HepG2 (cell line): ENCODE results near the gene BPIFA2. TPM values are rescaled to one million over a fixed set of nuclear protein-coding genes. Genes with fewer than 3 reads are reported as not detected.

Experiments
- AGO2 ChIP-seq: fragments of 200-400 bp; formaldehyde crosslinking; optimal IDR thresholded peaks from 2 replicates; pipeline ENCODE3; 2017; ENCODE audit warnings: mild to moderate bottlenecking, low read depth, low read length, moderate library complexity
- HMGA1 ChIP-seq: sonication (generic); formaldehyde crosslinking; conservative IDR thresholded peaks from 2 replicates; pipeline ENCODE4 v1.4.0; 2020; ENCODE audit warnings: missing genetic modification reagents
- KDM5A ChIP-seq: fragments of 200-600 bp; sonication (generic); IDR thresholded peaks from 2 replicates; pipeline ENCODE4 v1.7.0; 2018; ENCODE audit warnings: antibody characterized with exemption, mild to moderate bottlenecking, low read length, borderline replicate concordance
- NFKB2 ChIP-seq: sonication (generic); formaldehyde crosslinking; IDR thresholded peaks from 2 replicates; pipeline ENCODE4 v1.4.0; 2020; ENCODE audit warnings: missing genetic modification reagents, borderline replicate concordance
- NONO ChIP-seq, 2 experiments: fragments of 450-650 bp in 1 of 2; sonication (generic) in 1 of 2; formaldehyde crosslinking in 1 of 2; IDR thresholded peaks in 1 of 2; conservative IDR thresholded peaks in 1 of 2; 2 replicates each; pipeline versions ENCODE4 v1.6.1 to v1.8.0; 2017 to 2022; ENCODE audit warnings: mild to moderate bottlenecking in 1 of 2, missing genetic modification reagents in 1 of 2, moderate library complexity in 1 of 2
- SP1 ChIP-seq, 2 experiments: fragments of 450-650 bp in 1 of 2; sonication (generic) in 1 of 2; formaldehyde crosslinking in 1 of 2; IDR thresholded peaks; 2 replicates each; pipeline versions ENCODE4 v1.4.0 to v1.6.1; 2016 to 2020; ENCODE audit warnings: missing genetic modification reagents in 1 of 2
- SRSF9 ChIP-seq: fragments of 200-400 bp; formaldehyde crosslinking; IDR thresholded peaks from 2 replicates; pipeline ENCODE4 v1.6.1; 2018; ENCODE audit warnings: borderline replicate concordance, mild to moderate bottlenecking, low read depth, low read length; ENCODE audit not compliant: insufficient read depth, poor library complexity, severe bottlenecking
- ZNF180 ChIP-seq: sonication (generic); formaldehyde crosslinking; IDR thresholded peaks from 2 replicates; pipeline ENCODE4 v1.4.0; 2020; ENCODE audit warnings: low read depth, missing genetic modification reagents, borderline replicate concordance
- ZNF263 ChIP-seq: sonication (generic); formaldehyde crosslinking; IDR thresholded peaks from 2 replicates; pipeline ENCODE4 v1.4.0; 2020; ENCODE audit warnings: missing genetic modification reagents
- ZNF296 ChIP-seq: sonication (generic); formaldehyde crosslinking; conservative IDR thresholded peaks from 2 replicates; pipeline ENCODE4 v1.5.0; 2020; ENCODE audit warnings: mild to moderate bottlenecking, missing genetic modification reagents
- ZNF431 ChIP-seq: sonication (generic); formaldehyde crosslinking; IDR thresholded peaks from 2 replicates; pipeline ENCODE4 v1.9.0; 2022; ENCODE audit warnings: missing genetic modification reagents, low read depth, mild to moderate bottlenecking, borderline replicate concordance
- ZNF552 ChIP-seq: sonication (generic); formaldehyde crosslinking; IDR thresholded peaks from 2 replicates; pipeline ENCODE4 v1.9.0; 2022; ENCODE audit warnings: missing genetic modification reagents, mild to moderate bottlenecking, borderline replicate concordance
- ZNF558 ChIP-seq: sonication (generic); formaldehyde crosslinking; IDR thresholded peaks from 2 replicates; pipeline ENCODE4 v1.9.0; 2022; ENCODE audit warnings: mild to moderate bottlenecking, missing genetic modification reagents, borderline replicate concordance
- ZNF567 ChIP-seq: sonication (generic); formaldehyde crosslinking; IDR thresholded peaks from 2 replicates; pipeline ENCODE4 v1.8.1; 2023; ENCODE audit warnings: mild to moderate bottlenecking, missing genetic modification reagents, borderline replicate concordance
- ZNF616 ChIP-seq: sonication (generic); formaldehyde crosslinking; IDR thresholded peaks from 2 replicates; pipeline ENCODE4 v1.5.0; 2020; ENCODE audit warnings: low read depth, mild to moderate bottlenecking, missing genetic modification reagents
- ZNF749 ChIP-seq: sonication (generic); formaldehyde crosslinking; IDR thresholded peaks from 2 replicates; pipeline ENCODE4 v1.8.0; 2022; ENCODE audit warnings: mild to moderate bottlenecking, missing genetic modification reagents, moderate library complexity, borderline replicate concordance
- ZNF777 ChIP-seq: sonication (generic); formaldehyde crosslinking; IDR thresholded peaks from 2 replicates; pipeline ENCODE4 v1.4.0; 2020; ENCODE audit warnings: missing genetic modification reagents
- polyA plus RNA-seq, 8 experiments: library from polyadenylated mRNA; depleted of rRNA in 3 of 8; stranded (reverse) in 7 of 8; unstranded in 1 of 8; fragments of >200 nt; fragmentation: Illumina TruSeq in 4 of 8; extraction: Trizol in 4 of 8; gene quantifications; 2 replicates each; pipeline versions ENCODE4 v1.2.1 to v1.2.3, GENCODE V29; 2011 to 2016; ENCODE audit warnings: low read depth in 4 of 8, missing spikeins in 1 of 8, mixed read lengths in 1 of 8; ENCODE audit not compliant: insufficient read depth in 1 of 8
- total RNA-seq, 5 experiments: library from RNA; depleted of rRNA; stranded (reverse); fragments of >200 nt; fragmentation: Illumina TruSeq; extraction: Trizol; gene quantifications; 2 replicates each; pipeline ENCODE4 v1.2.3, GENCODE V29; 2016; ENCODE audit warnings: low read depth in 1 of 5
- TF ChIP-seq, protein P1 (sequence below): sonication (generic); formaldehyde crosslinking; conservative IDR thresholded peaks from 2 replicates; pipeline ENCODE4 v1.8.0; 2022; ENCODE audit warnings: mild to moderate bottlenecking, moderate library complexity, missing genetic modification reagents
- TF ChIP-seq, protein P2 (sequence below): sonication (generic); formaldehyde crosslinking; IDR thresholded peaks from 2 replicates; pipeline ENCODE4 v1.8.0; 2022; ENCODE audit warnings: mild to moderate bottlenecking, missing genetic modification reagents, moderate library complexity
- TF ChIP-seq, protein P3 (sequence below): sonication (generic); formaldehyde crosslinking; IDR thresholded peaks from 2 replicates; pipeline ENCODE4 v1.4.0; 2020; ENCODE audit warnings: missing genetic modification reagents, borderline replicate concordance
- TF ChIP-seq, protein P4 (sequence below): sonication (generic); formaldehyde crosslinking; IDR thresholded peaks from 2 replicates; pipeline ENCODE4 v1.4.0; 2020; ENCODE audit warnings: missing genetic modification reagents
- TF ChIP-seq, protein P5 (sequence below): sonication (generic); formaldehyde crosslinking; IDR thresholded peaks from 2 replicates; pipeline ENCODE4 v1.8.0; 2022; ENCODE audit warnings: missing genetic modification reagents, mild to moderate bottlenecking, borderline replicate concordance

BPIFA2 gene
- total and polyA plus RNA-seq, 2 of the 13 experiments (the other 11 are each of a cell fraction or from before 2014, with no cell fraction given): not detected

DNA sequence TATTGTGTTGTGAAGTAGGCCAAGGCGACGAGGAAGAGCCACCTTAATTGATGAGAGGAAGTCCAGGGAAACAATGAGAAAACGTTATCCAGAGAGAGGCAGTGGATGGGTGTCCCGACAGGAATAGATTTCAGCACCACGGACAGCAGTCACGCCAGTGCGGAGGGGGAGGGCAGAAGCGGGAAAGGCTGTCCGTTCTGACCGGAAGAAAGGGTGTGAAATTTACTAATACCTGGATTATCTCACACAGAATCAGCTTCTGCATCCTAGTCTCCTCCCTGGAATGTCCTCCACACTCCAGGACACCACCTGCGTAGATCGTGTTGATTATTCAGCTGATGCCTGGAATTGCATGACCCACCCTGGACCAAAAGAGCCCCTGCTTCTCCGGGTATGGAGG lies 41.8 kb downstream of the BPIFA2 start (continued):
- TF ChIP-seq, protein P1, sequence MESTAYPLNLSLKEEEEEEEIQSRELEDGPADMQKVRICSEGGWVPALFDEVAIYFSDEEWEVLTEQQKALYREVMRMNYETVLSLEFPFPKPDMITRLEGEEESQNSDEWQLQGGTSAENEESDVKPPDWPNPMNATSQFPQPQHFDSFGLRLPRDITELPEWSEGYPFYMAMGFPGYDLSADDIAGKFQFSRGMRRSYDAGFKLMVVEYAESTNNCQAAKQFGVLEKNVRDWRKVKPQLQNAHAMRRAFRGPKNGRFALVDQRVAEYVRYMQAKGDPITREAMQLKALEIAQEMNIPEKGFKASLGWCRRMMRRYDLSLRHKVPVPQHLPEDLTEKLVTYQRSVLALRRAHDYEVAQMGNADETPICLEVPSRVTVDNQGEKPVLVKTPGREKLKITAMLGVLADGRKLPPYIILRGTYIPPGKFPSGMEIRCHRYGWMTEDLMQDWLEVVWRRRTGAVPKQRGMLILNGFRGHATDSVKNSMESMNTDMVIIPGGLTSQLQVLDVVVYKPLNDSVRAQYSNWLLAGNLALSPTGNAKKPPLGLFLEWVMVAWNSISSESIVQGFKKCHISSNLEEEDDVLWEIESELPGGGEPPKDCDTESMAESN (CRISPR knock-in tag): peak; percentile 97
- TF ChIP-seq AGO2 (no peak), NFKB2 (peak; percentile 98), NONO (IDR thresholded peaks at IDR 0.05) (no peak), NONO (CRISPR knock-in tag; conservative IDR thresholded peaks at IDR 0.05) (peak; percentile 39; the same call in 1 of the 2 replicates), ZNF567 (CRISPR knock-in tag) (no peak), ZNF552 (peak; percentile 74; the same call in 1 of the 2 replicates), ZNF296 (peak; percentile 92), ZNF558 (CRISPR knock-in tag) (peak; percentile 92; the same call in 1 of the 2 replicates), HMGA1 (CRISPR knock-in tag) (no peak), ZNF263 (CRISPR knock-in tag) (peak; percentile 80), SP1 (IDR thresholded peaks at IDR 0.05) (no peak), SP1 (CRISPR knock-in tag; IDR thresholded peaks at IDR 0.05) (peak; percentile 81; the same call in 1 of the 2 replicates), ZNF749 (CRISPR knock-in tag) (peak; percentile 98), ZNF777 (CRISPR knock-in tag) (peak; percentile 50; the same call in 1 of the 2 replicates), SRSF9 (no peak), ZNF431 (peak; percentile 91; the same call in 1 of the 2 replicates), KDM5A (no peak), ZNF180 (CRISPR knock-in tag) (no peak), ZNF616 (peak; percentile 90; the same call in 1 of the 2 replicates)
- TF ChIP-seq, protein P2, sequence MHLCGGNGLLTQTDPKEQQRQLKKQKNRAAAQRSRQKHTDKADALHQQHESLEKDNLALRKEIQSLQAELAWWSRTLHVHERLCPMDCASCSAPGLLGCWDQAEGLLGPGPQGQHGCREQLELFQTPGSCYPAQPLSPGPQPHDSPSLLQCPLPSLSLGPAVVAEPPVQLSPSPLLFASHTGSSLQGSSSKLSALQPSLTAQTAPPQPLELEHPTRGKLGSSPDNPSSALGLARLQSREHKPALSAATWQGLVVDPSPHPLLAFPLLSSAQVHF (CRISPR knock-in tag): peak; percentile 95
- TF ChIP-seq, protein P3, sequence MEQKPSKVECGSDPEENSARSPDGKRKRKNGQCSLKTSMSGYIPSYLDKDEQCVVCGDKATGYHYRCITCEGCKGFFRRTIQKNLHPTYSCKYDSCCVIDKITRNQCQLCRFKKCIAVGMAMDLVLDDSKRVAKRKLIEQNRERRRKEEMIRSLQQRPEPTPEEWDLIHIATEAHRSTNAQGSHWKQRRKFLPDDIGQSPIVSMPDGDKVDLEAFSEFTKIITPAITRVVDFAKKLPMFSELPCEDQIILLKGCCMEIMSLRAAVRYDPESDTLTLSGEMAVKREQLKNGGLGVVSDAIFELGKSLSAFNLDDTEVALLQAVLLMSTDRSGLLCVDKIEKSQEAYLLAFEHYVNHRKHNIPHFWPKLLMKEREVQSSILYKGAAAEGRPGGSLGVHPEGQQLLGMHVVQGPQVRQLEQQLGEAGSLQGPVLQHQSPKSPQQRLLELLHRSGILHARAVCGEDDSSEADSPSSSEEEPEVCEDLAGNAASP: peak; percentile 95
- TF ChIP-seq, protein P4, sequence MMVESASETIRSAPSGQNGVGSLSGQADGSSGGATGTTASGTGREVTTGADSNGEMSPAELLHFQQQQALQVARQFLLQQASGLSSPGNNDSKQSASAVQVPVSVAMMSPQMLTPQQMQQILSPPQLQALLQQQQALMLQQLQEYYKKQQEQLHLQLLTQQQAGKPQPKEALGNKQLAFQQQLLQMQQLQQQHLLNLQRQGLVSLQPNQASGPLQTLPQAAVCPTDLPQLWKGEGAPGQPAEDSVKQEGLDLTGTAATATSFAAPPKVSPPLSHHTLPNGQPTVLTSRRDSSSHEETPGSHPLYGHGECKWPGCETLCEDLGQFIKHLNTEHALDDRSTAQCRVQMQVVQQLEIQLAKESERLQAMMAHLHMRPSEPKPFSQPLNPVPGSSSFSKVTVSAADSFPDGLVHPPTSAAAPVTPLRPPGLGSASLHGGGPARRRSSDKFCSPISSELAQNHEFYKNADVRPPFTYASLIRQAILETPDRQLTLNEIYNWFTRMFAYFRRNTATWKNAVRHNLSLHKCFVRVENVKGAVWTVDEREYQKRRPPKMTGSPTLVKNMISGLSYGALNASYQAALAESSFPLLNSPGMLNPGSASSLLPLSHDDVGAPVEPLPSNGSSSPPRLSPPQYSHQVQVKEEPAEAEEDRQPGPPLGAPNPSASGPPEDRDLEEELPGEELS (CRISPR knock-in tag): peak; percentile 75
- TF ChIP-seq, protein P5, sequence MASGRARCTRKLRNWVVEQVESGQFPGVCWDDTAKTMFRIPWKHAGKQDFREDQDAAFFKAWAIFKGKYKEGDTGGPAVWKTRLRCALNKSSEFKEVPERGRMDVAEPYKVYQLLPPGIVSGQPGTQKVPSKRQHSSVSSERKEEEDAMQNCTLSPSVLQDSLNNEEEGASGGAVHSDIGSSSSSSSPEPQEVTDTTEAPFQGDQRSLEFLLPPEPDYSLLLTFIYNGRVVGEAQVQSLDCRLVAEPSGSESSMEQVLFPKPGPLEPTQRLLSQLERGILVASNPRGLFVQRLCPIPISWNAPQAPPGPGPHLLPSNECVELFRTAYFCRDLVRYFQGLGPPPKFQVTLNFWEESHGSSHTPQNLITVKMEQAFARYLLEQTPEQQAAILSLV (CRISPR knock-in tag): peak; percentile 68; the same call in 1 of the 2 replicates
